NCI-H2227 (cell line): Measurements from ENCODE around the gene ACSM5.

Experiments used
- DNase-seq: peaks from one replicate; lab custom pipeline; 2025; ENCODE audit not compliant: unreplicated experiment; lab: John Stamatoyannopoulos, UW

Gene ACSM5

GRCh38 chr16:20409398-20410120 lies at the start of gene ACSM5:
Gene ACSM5 (plus strand): TSS chr16:20409534. CDS start chr16:20411485, 1,951 bp downstream.
- no peak for DNase-seq

GRCh38 chr16:20359997-20360396 lies 49.3 kb upstream of the ACSM5 start:
- no peak for DNase-seq

GRCh38 chr16:20363191-20363590 lies 46.1 kb upstream of the ACSM5 start:
- DNase-seq = no peak

GRCh38 chr16:20364051-20364450 lies 45.3 kb upstream of the ACSM5 start:
- no peak for DNase-seq

GRCh38 chr16:20369452-20370054 lies 39.8 kb upstream of the ACSM5 start:
- no peak for DNase-seq

GRCh38 chr16:20372701-20373100 lies 36.6 kb upstream of the ACSM5 start:
- no peak for DNase-seq

GRCh38 chr16:20377181-20377580 lies 32.2 kb upstream of the ACSM5 start:
- no peak for DNase-seq

GRCh38 chr16:20380782-20381181 lies 28.6 kb upstream of the ACSM5 start:
- DNase-seq = no peak

- no peak for DNase-seq
These were observed 27.0 kb upstream of the ACSM5 start for GRCh38 chr16:20382202-20382948.

GRCh38 chr16:20383106-20384029 lies 26.0 kb upstream of the ACSM5 start:
- DNase-seq = peak; percentile 90

GRCh38 chr16:20385844-20386832 lies 23.2 kb upstream of the ACSM5 start:
- DNase-seq = peak; percentile 69

- no peak for DNase-seq
These were observed 21.4 kb upstream of the ACSM5 start for GRCh38 chr16:20387978-20388377.

GRCh38 chr16:20388854-20389253 lies 20.5 kb upstream of the ACSM5 start:
- no peak for DNase-seq

- no peak for DNase-seq
These were observed 18.3 kb upstream of the ACSM5 start for GRCh38 chr16:20391045-20391444.

- DNase-seq = no peak
These were observed 15.3 kb upstream of the ACSM5 start for GRCh38 chr16:20393801-20394577.

- no peak for DNase-seq
These were observed 13.4 kb upstream of the ACSM5 start for GRCh38 chr16:20395946-20396345.

GRCh38 chr16:20396846-20397467 lies 12.4 kb upstream of the ACSM5 start:
- no peak for DNase-seq

- no peak for DNase-seq
These were observed 11.8 kb upstream of the ACSM5 start for GRCh38 chr16:20397468-20398074.
